H4 (cell line): ENCODE data around the gene TET3. TPM values are rescaled to one million over a fixed set of nuclear protein-coding genes. Genes with fewer than 3 reads are reported as not detected.

Experiments
- DNase-seq: peaks from one replicate; pipeline ENCODE4 v3.0.0-alpha.2; 2015; ENCODE audit warnings: low spot score
- total RNA-seq: library from RNA; depleted of rRNA; stranded (reverse); fragments of >200 nt; shearing (Covaris generic); gene quantifications from 2 replicates; pipeline ENCODE4 v1.2.3, GENCODE V29; 2014

Gene TET3
- total RNA-seq, 1 experiment from 2014 or later: 4.9 TPM

GRCh38 chr2:73987109-73987947 is 2.6 kb downstream of the TET3 start:
- no peak for DNase-seq

GRCh38 chr2:73987948-73988700 is 3.4 kb downstream of the TET3 start:
- no peak for DNase-seq

- DNase-seq: no peak
Measured at GRCh38 chr2:73989972-73990371, 5.3 kb downstream of the TET3 start.

- DNase-seq: no peak
Measured at GRCh38 chr2:73990531-73990930, 5.8 kb downstream of the TET3 start.

- DNase-seq: no peak
Measured at GRCh38 chr2:73992036-73992435, 7.3 kb downstream of the TET3 start.

GRCh38 chr2:73993376-73993775 is 8.7 kb downstream of the TET3 start:
- no peak for DNase-seq

- DNase-seq: no peak
Measured at GRCh38 chr2:73993778-73994177, 9.1 kb downstream of the TET3 start.

- no peak for DNase-seq
Measured at GRCh38 chr2:73994178-73994831, 9.6 kb downstream of the TET3 start.

- DNase-seq: no peak
Measured at GRCh38 chr2:73995810-73996209, 11.1 kb downstream of the TET3 start.

GRCh38 chr2:73997813-73998212 is 13.1 kb downstream of the TET3 start:
- DNase-seq: no peak

- no peak for DNase-seq
Measured at GRCh38 chr2:73998451-73998850, 13.7 kb downstream of the TET3 start.

GRCh38 chr2:73998933-73999332 is 14.2 kb downstream of the TET3 start:
- DNase-seq: no peak

GRCh38 chr2:73999881-74000597 is 15.3 kb downstream of the TET3 start:
- peak; percentile 36 for DNase-seq

- DNase-seq: no peak
Measured at GRCh38 chr2:74000666-74001065, 16.0 kb downstream of the TET3 start.

GRCh38 chr2:74001121-74001520 is 16.4 kb downstream of the TET3 start:
- no peak for DNase-seq

- DNase-seq: no peak
Measured at GRCh38 chr2:74001781-74002504, 17.2 kb downstream of the TET3 start.

GRCh38 chr2:74002505-74003421 is 18.1 kb downstream of the TET3 start:
- DNase-seq: peak; percentile 69

- DNase-seq: peak; percentile 80
Measured at GRCh38 chr2:74003494-74004211, 18.9 kb downstream of the TET3 start.
